Right renal pelvis (tissue), 4 donors: ENCODE measurements around the gene RILPL2. TPM values are rescaled to one million over a fixed set of nuclear protein-coding genes. Genes with fewer than 3 reads are reported as not detected.
"Not testable (repeated sequence)": the region's sequence is repeated elsewhere in the genome, so short reads cannot be mapped to it uniquely, and the experiment has no call there.

Experiments
- DNase-seq, 4 donors: peaks; one replicate each; pipeline ENCODE4 v3.0.0-alpha.2; 2013; ENCODE audit warnings: low read depth in 4 of 4, low spot score in 3 of 4, missing footprints in 1 of 4
- polyA plus RNA-seq, 4 donors: library from polyadenylated mRNA; unstranded; fragments of 120-200 nt; gene quantifications; one replicate each; pipeline ENCODE4 v1.2.1, GENCODE V29; 2013; ENCODE audit not compliant: insufficient read length in 4 of 4

Gene RILPL2
- polyA plus RNA-seq, 4 donors: 5.2 to 6.3 (median 5.9) TPM

GRCh38 chr12:123450636-123451035 is 14.2 kb upstream of the RILPL2 start:
- DNase-seq: no peak

- no peak for DNase-seq
Observed at GRCh38 chr12:123449856-123450255, 13.4 kb upstream of the RILPL2 start.

GRCh38 chr12:123449249-123449733 is 12.8 kb upstream of the RILPL2 start:
- DNase-seq: no peak

GRCh38 chr12:123446333-123446713 is 9.8 kb upstream of the RILPL2 start:
- DNase-seq: no peak

GRCh38 chr12:123445388-123446332 is 9.2 kb upstream of the RILPL2 start:
- no peak for DNase-seq

GRCh38 chr12:123444092-123445026 is 7.9 kb upstream of the RILPL2 start:
- DNase-seq: no peak

GRCh38 chr12:123442774-123443173 is 6.3 kb upstream of the RILPL2 start:
- no peak for DNase-seq

- no peak for DNase-seq
Observed at GRCh38 chr12:123441523-123442164, 5.2 kb upstream of the RILPL2 start.

GRCh38 chr12:123435636-123436016 is 858 bp downstream of the RILPL2 start:
- no peak for DNase-seq

GRCh38 chr12:123433615-123434014 is 2.9 kb downstream of the RILPL2 start:
- no peak for DNase-seq

GRCh38 chr12:123431951-123432817 is 4.3 kb downstream of the RILPL2 start:
- not testable (repeated sequence) for DNase-seq

GRCh38 chr12:123429101-123429500 is 7.4 kb downstream of the RILPL2 start:
- DNase-seq: not testable (repeated sequence)

GRCh38 chr12:123428591-123428990 is 7.9 kb downstream of the RILPL2 start:
- DNase-seq: no peak

GRCh38 chr12:123427036-123427769 is 9.3 kb downstream of the RILPL2 start:
- DNase-seq: no peak

- no peak for DNase-seq
Observed at GRCh38 chr12:123421314-123421713, 15.2 kb downstream of the RILPL2 start.

- DNase-seq: no peak
Observed at GRCh38 chr12:123410041-123410412, 26.5 kb downstream of the RILPL2 start.

- DNase-seq: not testable (repeated sequence)
Observed at GRCh38 chr12:123409284-123410040, 27.0 kb downstream of the RILPL2 start.

GRCh38 chr12:123408619-123409018 is 27.9 kb downstream of the RILPL2 start:
- not testable (repeated sequence) for DNase-seq
